SJCRH30 (cell line): ENCODE data around the gene SAP130. TPM values are rescaled to one million over a fixed set of nuclear protein-coding genes. Genes with fewer than 3 reads are reported as not detected.

Source experiments
- DNase-seq, 2 experiments: peaks; one replicate each; pipeline ENCODE4 v3.0.0-alpha.2; 2015 to 2020
- H3K27ac ChIP-seq: fragments of 250-450 bp; sonication (Bioruptor Pico); 2 replicates; pipeline ENCODE4 v1.5.1; 2020; ENCODE audit warnings: mild to moderate bottlenecking, moderate library complexity
- H3K27me3 ChIP-seq: fragments of 250-450 bp; sonication (Bioruptor Pico); 2 replicates; pipeline ENCODE4 v1.5.1; 2020; ENCODE audit warnings: mild to moderate bottlenecking, moderate library complexity
- H3K36me3 ChIP-seq: fragments of 250-450 bp; sonication (Bioruptor Pico); 2 replicates; pipeline ENCODE4 v1.5.1; 2020; ENCODE audit warnings: mild to moderate bottlenecking, moderate library complexity
- H3K4me1 ChIP-seq: fragments of 250-450 bp; sonication (Bioruptor Pico); 2 replicates; pipeline ENCODE4 v1.5.1; 2020; ENCODE audit warnings: mild to moderate bottlenecking, moderate library complexity
- H3K4me3 ChIP-seq: fragments of 250-450 bp; sonication (Bioruptor Pico); 2 replicates; pipeline ENCODE4 v1.5.1; 2020; ENCODE audit warnings: mild to moderate bottlenecking, moderate library complexity
- H3K9me3 ChIP-seq: fragments of 250-450 bp; sonication (Bioruptor Pico); replicated peaks from 2 replicates; pipeline ENCODE4 v1.5.1; 2020; ENCODE audit warnings: mild to moderate bottlenecking, moderate library complexity
- total RNA-seq: library from RNA; depleted of rRNA; stranded (reverse); fragments of >200 nt; shearing (Covaris generic); gene quantifications from 2 replicates; pipeline ENCODE4 v1.2.3, GENCODE V29; 2014; rRNA removed

Gene SAP130
- total RNA-seq, result 23.5 and 23.7 TPM in 2 replicates

DNA sequence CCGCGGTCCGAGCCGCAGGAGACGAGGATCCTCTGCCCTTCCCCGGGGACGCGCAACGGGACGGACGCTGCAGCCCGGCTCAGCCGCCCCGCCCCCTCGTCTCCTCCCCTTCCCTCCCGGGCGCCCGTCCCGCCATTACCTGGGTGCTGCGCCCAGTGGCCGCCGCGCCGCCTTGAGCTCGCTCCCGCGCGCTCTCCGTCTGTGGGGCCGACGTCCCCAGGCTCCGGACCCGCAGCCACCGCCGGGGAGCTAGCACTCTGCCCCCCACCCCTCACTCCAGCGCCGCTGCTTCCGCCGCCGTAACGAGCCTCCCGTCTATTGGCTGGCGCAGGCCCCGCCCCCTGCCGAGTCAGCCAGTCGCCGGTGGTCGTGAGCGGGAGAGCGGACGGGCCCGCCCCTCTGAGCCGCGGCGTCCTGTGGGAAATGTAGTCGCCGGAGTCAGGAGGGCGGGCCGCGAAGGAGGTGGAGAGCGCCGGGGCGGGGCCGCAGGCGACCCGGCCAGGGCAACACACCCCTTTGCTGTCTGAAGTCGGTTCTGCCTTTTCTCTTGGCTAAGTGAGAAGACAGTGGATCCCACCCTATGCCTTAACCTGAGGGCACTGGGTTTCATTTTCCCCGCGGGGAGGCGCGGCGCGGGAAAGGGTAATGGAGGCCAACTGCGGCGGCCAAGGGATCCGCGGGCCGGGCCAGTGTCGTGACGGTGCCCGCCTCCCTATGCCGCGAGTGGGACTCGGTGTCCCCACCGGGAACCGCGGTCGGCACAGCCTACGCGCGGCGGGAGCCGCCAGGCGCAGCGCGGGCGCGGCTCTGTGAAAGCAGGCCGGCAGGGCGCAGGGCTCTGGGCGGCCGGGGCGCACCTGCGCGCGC, at the start of gene SAP130:
TSS of gene SAP130 (minus strand) at position 259 of the 867 bp plus-strand sequence. CDS start 1,767 bp downstream, outside the sequence.
- no peaks in the 10 kb centered on the region for H3K27me3 ChIP-seq
- DNase-seq, result peak; percentile 97 to 98
- H3K4me1 ChIP-seq, result 0 out of 2 replicates have a peak, but pooled peaks cover 4% of the 10 kb centered on the region
- peaks cover 6% of the 10 kb centered on the region for H3K36me3 ChIP-seq
- no peaks in the 10 kb centered on the region for H3K9me3 ChIP-seq
- peak within 1 kb of the TSS; percentile 82 for H3K27ac ChIP-seq
- peak within 1 kb of the TSS; percentile 99 for H3K4me3 ChIP-seq

DNA sequence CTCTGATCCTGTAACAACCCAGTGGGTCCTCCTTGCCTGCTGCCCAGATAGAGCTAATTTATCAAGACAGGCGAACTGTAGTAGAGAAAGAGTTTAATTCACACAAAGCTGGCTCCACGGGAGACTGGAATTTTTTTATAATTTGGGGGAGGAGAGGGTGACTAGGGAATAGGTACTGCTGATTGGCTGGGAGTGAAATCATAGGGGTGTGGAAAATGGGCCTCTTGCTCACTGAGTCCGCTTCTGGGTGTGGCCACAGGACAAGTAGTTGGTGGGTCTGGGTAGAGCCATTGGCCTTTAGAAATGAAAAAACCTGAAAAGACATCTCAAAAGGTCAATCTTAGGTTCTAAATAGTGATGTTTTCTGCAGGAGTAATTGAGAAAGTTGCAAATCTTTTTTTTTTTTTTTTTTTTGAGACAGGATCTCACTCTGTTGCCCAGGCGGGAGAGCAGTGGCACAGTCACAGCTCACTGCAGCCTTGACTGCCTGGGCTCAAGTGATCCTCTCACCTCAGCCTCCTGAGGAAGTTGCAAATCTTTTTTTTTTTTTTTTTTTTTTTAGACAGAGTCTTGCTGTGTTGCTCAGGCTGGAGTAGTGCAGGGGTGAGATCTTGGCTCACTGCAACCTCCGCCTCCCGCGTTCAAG, 48.7 kb upstream of the SAP130 start:
- no peak overlapping the region for H3K4me3 ChIP-seq
- no peak for DNase-seq
- no peaks in the 10 kb centered on the region for H3K4me1 ChIP-seq
- no peaks in the 10 kb centered on the region for H3K9me3 ChIP-seq
- no peaks in the 10 kb centered on the region for H3K36me3 ChIP-seq
- H3K27ac ChIP-seq, result no peak overlapping the region
- H3K27me3 ChIP-seq, result no peaks in the 10 kb centered on the region

DNA sequence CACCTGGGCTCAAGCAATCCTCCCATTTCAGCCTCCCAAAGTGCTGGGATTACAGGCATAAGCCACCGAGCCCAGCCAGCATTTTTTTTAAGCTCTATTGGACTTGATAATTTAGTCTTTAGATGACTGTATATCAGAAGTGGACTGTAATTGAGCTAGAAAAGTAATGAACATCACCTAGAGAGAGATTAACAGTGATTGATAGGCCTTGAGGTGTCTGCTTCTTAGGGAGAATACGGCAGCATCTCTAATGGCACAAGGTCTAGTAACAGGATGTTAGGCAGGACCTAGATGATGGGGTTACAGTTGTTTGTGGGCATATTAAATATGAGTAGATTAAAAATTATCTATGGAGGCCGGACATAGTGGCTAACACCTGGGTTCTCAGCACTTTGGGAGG, 45.4 kb upstream of the SAP130 start:
- H3K27ac ChIP-seq, result no peak overlapping the region
- no peak for DNase-seq

DNA sequence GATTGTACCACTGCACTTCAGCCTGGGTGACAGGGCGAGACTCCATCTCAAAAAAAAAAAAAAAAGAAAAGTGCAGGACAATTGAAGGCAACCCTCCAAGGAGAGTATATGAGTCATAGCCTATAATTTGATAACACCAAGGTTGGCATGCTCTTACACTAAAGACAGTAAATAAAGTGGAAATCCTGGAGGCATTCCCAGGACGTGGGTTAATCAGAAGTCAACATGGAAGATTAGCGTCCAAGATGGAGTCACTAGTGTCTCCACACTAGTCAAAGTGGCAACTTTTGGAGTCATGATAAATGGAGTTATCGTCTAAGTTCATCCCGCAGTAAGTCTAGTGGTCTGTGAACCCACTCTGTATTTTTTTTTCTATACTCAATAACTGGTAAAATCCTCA, 41.9 kb upstream of the SAP130 start:
- H3K27me3 ChIP-seq, result no peaks in the 10 kb centered on the region
- H3K4me3 ChIP-seq, result no peak overlapping the region
- H3K4me1 ChIP-seq, result no peaks in the 10 kb centered on the region
- H3K27ac ChIP-seq, result no peak overlapping the region
- DNase-seq, result no peak
- H3K36me3 ChIP-seq, result no peaks in the 10 kb centered on the region
- H3K9me3 ChIP-seq, result no peaks in the 10 kb centered on the region

More for the DNA sequence above, 45.4 kb upstream of the SAP130 start:
- no peaks in the 10 kb centered on the region for H3K4me1 ChIP-seq
- no peaks in the 10 kb centered on the region for H3K36me3 ChIP-seq
- no peaks in the 10 kb centered on the region for H3K27me3 ChIP-seq
- H3K9me3 ChIP-seq, result no peaks in the 10 kb centered on the region
- H3K4me3 ChIP-seq, result no peak overlapping the region

DNA sequence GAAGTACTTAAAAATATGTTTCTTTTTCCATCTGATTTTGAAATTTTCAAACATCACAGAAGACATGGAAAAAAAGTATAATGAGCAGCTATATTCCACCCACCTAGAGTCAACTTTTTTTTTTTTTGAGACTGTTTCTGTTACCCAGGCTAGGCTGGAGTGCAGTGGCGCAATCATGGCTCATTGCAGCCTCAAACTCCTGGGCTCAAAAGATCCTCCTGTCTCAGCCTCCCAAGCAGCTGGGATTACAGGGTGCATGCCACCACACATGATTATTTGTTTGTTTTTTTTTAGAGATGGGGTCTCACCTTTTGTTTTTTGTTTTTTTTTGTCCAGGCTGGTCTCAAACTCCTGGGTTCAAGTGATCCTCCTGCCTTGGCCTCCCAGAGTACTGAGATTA, 36.5 kb upstream of the SAP130 start:
- no peaks in the 10 kb centered on the region for H3K4me1 ChIP-seq
- H3K27ac ChIP-seq, result no peak overlapping the region
- H3K27me3 ChIP-seq, result no peaks in the 10 kb centered on the region
- H3K4me3 ChIP-seq, result no peak overlapping the region
- DNase-seq, result no peak
- no peaks in the 10 kb centered on the region for H3K9me3 ChIP-seq
- H3K36me3 ChIP-seq, result no peaks in the 10 kb centered on the region

DNA sequence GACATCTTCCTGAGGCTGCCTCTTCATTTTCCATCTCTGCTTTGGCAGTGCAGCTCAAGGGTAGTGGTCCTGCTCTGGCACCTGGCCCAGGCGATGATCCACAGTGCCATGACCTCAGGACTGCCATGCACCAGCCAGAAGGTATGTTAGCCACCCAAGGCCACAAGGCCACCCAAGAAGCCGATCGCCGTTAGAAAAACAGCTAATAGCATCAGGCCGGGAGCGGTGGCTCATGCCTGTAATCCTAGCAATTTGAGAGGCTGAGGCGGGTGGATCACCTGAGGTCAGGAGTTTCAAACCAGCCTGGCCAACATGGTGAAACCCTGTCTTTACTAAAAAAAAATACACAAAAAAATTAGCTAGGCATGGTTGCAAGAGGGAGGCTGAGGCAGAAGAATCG, 34.7 kb upstream of the SAP130 start:
- H3K27me3 ChIP-seq, result no peaks in the 10 kb centered on the region
- no peaks in the 10 kb centered on the region for H3K36me3 ChIP-seq
- H3K4me1 ChIP-seq, result no peaks in the 10 kb centered on the region
- peak; percentile 20 to 29 for DNase-seq
- H3K4me3 ChIP-seq, result no peak overlapping the region
- H3K9me3 ChIP-seq, result no peaks in the 10 kb centered on the region
- H3K27ac ChIP-seq, result no peak overlapping the region

DNA sequence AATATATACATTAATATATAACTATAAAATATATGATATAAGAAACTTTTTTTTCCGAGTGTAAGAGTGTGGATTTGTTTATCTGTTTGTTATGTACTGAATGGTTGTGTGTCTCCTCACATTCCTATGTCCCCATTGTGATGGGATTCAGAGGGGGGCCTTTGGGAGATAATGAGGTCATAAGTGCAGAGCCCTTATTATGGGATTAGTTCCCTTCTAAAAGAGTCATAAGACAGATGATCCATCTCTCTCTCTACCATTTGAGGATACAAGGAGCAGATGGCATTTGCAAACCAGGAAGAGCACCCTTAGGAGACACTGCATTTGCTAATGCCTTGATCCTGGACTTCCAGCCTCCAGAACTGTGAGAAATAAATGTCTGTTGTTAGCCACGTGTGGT, 30.3 kb upstream of the SAP130 start:
- Histone ChIP-seq H3K9me3 (no peaks in the 10 kb centered on the region), H3K36me3 (no peaks in the 10 kb centered on the region), H3K27me3 (no peaks in the 10 kb centered on the region), H3K4me3 (no peak overlapping the region), H3K27ac (no peak overlapping the region), H3K4me1 (no peaks in the 10 kb centered on the region)
- no peak for DNase-seq

DNA sequence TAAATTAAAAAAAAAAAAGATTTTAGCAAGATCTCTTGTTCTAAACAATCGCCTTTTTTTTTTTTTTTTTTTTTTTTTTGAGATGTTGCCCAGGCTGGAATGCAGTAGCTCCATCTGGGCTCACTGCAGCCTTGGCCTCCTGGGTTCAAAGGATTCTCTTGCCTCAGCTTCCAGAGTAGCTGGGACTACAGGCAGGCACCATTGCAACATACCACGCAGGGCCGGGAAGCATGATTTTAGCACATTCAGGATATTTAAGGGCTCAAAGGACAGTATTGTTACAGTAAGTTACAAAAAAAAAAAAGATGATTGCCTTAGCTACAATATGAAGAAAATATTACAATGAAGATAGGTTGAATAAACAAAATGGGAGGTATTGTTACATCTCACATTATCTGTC, 29.5 kb upstream of the SAP130 start:
- no peaks in the 10 kb centered on the region for H3K4me1 ChIP-seq
- no peaks in the 10 kb centered on the region for H3K36me3 ChIP-seq
- no peaks in the 10 kb centered on the region for H3K27me3 ChIP-seq
- no peak overlapping the region for H3K4me3 ChIP-seq
- H3K27ac ChIP-seq, result no peak overlapping the region
- DNase-seq, result no peak
- no peaks in the 10 kb centered on the region for H3K9me3 ChIP-seq

DNA sequence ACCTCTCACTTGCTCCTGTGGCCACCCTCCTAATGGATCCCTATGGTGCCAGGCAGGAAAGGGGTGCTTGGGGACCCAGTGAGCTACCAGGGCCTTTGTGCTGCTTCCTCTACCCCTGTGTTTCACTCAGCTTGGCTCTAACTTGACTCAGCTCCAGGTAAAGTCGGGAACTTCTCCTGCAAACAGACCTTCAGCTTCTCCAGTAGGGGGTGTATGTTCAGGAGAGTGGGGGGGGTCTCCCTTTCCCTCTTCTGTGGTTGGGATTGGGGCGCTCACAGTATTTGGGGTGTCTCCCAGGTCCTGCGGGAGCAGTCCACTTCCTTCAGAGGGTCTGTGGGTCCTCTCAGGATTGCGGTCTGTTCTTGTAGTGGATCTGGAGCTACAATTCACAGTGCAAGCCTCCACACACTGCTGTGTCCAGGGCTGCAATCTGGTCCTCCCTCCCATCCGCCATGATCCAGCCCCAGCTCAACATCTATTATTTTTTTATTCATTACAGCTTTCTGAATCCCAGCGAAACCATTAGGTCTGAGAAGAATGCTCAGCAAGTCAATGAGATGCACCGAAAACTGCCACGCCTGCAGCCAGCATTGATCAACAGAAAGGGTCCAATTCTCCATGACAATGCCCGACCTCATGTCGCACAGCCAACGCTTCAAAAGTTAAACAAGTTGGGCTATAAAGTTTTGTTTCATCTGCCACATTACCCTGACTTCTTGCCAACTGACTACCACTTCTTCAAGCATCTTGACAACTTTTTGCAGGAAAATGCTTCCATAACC, 26.4 kb upstream of the SAP130 start:
- no peak overlapping the region for H3K4me3 ChIP-seq
- H3K4me1 ChIP-seq, result no peaks in the 10 kb centered on the region
- no peaks in the 10 kb centered on the region for H3K36me3 ChIP-seq
- 0 out of 2 replicates have a peak, but pooled peaks cover 6% of the 10 kb centered on the region for H3K9me3 ChIP-seq
- H3K27me3 ChIP-seq, result no peaks in the 10 kb centered on the region
- no peak overlapping the region for H3K27ac ChIP-seq
- no peak for DNase-seq

DNA sequence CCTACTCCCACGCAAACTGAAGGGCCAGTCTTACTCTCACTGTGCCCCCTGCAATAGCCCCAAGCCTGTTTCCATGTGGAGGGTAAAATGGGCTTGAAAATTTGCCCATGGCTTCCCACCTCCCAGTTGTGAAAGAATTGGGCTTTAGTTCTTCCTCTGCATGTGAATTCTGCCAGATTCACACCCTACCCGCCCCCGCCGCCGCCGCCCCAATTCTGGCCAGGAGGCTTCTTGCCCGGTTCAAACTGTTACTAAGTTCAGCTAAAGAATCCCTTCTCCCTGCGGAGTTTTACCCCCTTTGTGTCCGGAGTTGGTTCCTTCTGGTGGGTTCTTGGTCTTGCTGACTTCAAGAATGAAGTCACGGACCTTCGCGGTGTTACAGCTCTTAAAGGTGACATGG, 25.5 kb upstream of the SAP130 start:
- Histone ChIP-seq H3K4me3 (no peak overlapping the region), H3K4me1 (no peaks in the 10 kb centered on the region), H3K9me3 (0 out of 2 replicates have a peak, but pooled peaks cover 6% of the 10 kb centered on the region), H3K27me3 (no peaks in the 10 kb centered on the region), H3K27ac (no peak overlapping the region), H3K36me3 (no peaks in the 10 kb centered on the region)
- DNase-seq, result no peak

DNA sequence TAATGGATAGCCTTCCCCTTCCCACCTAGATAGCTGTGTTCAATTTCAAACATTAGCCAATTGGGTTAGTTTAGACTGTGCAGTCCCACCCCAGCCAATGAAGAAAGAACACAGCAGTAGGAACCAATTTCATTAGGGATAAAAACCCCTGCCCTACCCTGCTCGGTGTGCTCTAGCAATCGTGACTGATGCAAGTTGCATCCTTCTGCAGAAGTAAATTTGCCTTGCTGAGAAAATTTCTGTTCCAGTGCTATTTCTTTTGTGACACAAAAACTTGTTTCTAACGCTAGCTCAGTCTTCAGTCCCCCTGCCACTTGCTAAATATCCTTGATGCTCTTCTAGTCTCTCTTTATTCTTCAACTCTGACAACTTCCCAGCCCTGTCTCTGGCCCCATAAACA, 15.2 kb upstream of the SAP130 start:
- Histone ChIP-seq H3K4me3 (no peak overlapping the region), H3K27ac (no peak overlapping the region)

DNA sequence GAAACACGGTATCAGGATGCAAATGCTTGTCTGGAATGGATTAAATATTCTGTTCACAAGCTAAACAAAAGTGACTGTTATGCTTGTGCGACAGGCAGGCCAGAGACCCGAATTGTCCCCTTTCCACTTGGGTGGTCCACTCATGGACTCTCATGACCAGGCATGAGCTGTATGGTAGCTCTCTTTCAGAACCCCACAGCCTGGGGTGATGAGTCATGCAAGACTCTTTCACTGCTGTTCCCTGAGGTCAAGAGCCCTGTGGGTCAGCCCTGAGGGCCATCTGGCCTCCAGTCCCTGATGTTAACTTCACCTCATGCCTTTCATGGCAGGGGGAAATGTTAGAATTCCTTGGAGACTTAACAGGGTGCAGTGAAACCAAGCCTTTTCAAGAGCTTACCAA, 13.7 kb upstream of the SAP130 start:
- H3K36me3 ChIP-seq, result no peaks in the 10 kb centered on the region
- H3K9me3 ChIP-seq, result peaks cover 15% of the 10 kb centered on the region
- no peak overlapping the region for H3K27ac ChIP-seq
- DNase-seq, result peak; percentile 68
- H3K4me1 ChIP-seq, result peaks cover 2% of the 10 kb centered on the region; the same call in 1 of the 2 replicates
- no peak overlapping the region for H3K4me3 ChIP-seq
- H3K27me3 ChIP-seq, result no peaks in the 10 kb centered on the region

More for the DNA sequence above, 15.2 kb upstream of the SAP130 start:
- Histone ChIP-seq H3K27me3 (no peaks in the 10 kb centered on the region), H3K36me3 (no peaks in the 10 kb centered on the region), H3K9me3 (peaks cover 15% of the 10 kb centered on the region), H3K4me1 (peaks cover 2% of the 10 kb centered on the region; the same call in 1 of the 2 replicates)
- no peak for DNase-seq

DNA sequence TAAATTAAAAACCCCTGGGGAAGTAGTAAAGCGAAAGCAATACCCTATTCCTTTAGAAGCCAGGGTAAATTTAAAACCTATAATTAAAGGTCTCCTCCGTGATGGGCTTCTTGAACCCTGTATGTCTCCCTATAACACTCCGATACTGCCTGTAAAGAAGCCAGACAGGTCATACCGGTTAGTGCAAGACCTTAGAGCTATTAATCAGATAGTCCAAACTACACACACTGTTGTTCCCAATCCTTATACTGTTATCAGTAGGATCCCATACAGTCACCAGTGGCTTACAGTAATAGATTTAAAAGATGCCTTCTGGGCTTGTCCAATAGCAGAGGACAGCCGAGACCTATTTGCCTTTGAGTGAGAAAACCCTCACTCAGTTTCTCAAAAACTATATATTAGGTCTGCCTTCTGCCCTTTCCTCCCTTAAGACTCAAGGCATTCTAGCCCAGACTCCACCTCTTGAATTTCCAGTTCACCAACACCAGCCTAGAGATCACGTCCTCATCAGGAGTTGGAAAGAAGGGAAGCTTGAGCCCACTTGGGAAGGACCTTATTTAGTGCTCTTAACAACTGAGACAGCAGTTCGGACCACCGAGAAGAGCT, 12.4 kb upstream of the SAP130 start:
- Histone ChIP-seq H3K36me3 (no peaks in the 10 kb centered on the region), H3K9me3 (peaks cover 15% of the 10 kb centered on the region), H3K27me3 (no peaks in the 10 kb centered on the region), H3K4me1 (peaks cover 2% of the 10 kb centered on the region; the same call in 1 of the 2 replicates), H3K4me3 (no peak overlapping the region), H3K27ac (no peak overlapping the region)
- no peak for DNase-seq

DNA sequence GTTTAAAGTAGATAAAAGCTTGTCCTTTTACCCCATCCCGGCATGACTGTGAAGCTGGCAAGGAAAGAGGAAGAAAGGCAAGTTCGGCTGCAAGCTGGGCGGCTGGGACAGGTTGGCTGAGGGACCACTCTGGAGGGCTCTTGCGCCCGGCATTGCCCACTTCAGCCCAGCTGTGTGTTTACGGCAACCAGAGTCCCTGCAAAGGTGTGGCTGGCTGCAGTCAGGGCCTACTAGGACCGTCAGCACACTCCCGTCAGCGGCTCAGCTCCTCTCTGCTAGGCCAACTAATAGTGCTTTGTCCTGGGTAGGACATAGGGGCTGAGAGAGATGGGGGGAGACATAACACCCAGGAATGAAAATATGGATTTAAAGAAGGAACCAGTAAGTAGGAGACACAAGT, 11.7 kb upstream of the SAP130 start:
- no peaks in the 10 kb centered on the region for H3K27me3 ChIP-seq
- H3K36me3 ChIP-seq, result no peaks in the 10 kb centered on the region
- H3K4me1 ChIP-seq, result peaks cover 2% of the 10 kb centered on the region; the same call in 1 of the 2 replicates
- DNase-seq, result no peak
- no peak overlapping the region for H3K27ac ChIP-seq
- peaks cover 15% of the 10 kb centered on the region for H3K9me3 ChIP-seq
- no peak overlapping the region for H3K4me3 ChIP-seq
